GM20000 (cell line): Measurements from ENCODE around the gene CD163L1.

ENCODE experiments used
- DNase-seq: peaks from one replicate; pipeline ENCODE4 v3.0.0; 2012; ENCODE audit warnings: low spot score
- TF ChIP-seq, protein P1 (sequence below): IDR thresholded peaks from 2 replicates; pipeline ENCODE4 v1.5.1; 2012; ENCODE audit warnings: mild to moderate bottlenecking, control low read depth; ENCODE audit errors: extremely low read depth, missing control alignments

CD163L1 gene

DNA sequence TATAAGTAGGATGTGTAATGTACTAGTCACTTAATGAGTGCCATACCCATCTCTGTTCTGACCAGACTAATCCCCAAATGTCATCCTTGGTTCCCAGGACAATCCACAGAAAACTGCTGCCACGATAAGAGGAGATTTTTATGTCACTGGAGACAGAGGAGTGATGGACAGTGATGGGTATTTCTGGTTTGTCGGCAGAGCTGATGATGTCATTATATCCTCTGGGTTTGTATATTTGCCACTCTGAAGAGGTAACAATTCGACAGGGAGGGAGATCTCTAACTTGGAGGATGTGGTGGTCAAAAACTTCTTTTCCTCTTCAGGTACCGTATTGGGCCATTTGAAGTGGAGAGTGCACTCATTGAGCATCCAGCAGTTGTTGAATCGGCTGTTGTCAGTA lies 119.8 kb downstream of the CD163L1 start:
- no peak for DNase-seq
- TF ChIP-seq, protein P1, sequence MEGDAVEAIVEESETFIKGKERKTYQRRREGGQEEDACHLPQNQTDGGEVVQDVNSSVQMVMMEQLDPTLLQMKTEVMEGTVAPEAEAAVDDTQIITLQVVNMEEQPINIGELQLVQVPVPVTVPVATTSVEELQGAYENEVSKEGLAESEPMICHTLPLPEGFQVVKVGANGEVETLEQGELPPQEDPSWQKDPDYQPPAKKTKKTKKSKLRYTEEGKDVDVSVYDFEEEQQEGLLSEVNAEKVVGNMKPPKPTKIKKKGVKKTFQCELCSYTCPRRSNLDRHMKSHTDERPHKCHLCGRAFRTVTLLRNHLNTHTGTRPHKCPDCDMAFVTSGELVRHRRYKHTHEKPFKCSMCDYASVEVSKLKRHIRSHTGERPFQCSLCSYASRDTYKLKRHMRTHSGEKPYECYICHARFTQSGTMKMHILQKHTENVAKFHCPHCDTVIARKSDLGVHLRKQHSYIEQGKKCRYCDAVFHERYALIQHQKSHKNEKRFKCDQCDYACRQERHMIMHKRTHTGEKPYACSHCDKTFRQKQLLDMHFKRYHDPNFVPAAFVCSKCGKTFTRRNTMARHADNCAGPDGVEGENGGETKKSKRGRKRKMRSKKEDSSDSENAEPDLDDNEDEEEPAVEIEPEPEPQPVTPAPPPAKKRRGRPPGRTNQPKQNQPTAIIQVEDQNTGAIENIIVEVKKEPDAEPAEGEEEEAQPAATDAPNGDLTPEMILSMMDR = no peak

- TF ChIP-seq, protein P1 = no peak
- DNase-seq = no peak
These were observed 121.4 kb downstream of the CD163L1 start for GRCh38 chr12:7322599-7322998.

DNA sequence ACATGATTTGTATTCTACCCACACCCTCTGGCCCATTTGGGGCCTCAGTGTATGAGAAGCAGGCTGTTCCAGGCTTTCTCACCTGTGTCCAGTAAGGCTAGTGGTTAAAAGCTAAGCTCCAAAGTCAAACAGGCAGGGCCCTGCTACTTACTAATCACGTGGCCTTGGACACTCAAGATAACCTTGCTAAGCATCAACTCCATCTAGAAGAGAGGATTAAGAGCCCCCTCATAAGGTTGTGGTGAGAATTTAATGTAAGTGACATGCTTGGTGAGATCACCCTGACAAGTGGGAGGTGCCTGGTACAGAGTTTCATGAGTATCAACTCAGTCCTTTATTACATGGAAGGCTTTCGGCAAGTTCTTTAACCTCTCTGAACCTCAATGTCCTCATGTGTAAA lies 122.3 kb downstream of the CD163L1 start:
- TF ChIP-seq, protein P1 = no peak
- no peak for DNase-seq

GRCh38 chr12:7319930-7320329 lies 124.0 kb downstream of the CD163L1 start:
- no peak for DNase-seq
- TF ChIP-seq, protein P1 = no peak

GRCh38 chr12:7310070-7310469 lies 133.9 kb downstream of the CD163L1 start:
- TF ChIP-seq, protein P1 = no peak
- DNase-seq = no peak
